H9 (cell line): Measurements from ENCODE around the gene EFCAB5. TPM values are rescaled to one million over a fixed set of nuclear protein-coding genes. Genes with fewer than 3 reads are reported as not detected.

Experiments
- DNase-seq: peaks from one replicate; pipeline ENCODE4 v3.0.0-alpha.2; 2017
- H2AFZ ChIP-seq: one replicate; pipeline ENCODE4 v1.6.1; 2013; ENCODE audit warnings: mild to moderate bottlenecking, low read length, control low read depth, moderate library complexity
- H2AK5ac ChIP-seq: 2 replicates; pipeline ENCODE4 v1.6.1; 2013; ENCODE audit warnings: low read length, control low read depth, mixed read lengths; ENCODE audit not compliant: insufficient read length
- H2BK120ac ChIP-seq: one replicate; pipeline ENCODE4 v1.6.1; 2013; ENCODE audit warnings: low read depth, mild to moderate bottlenecking, low read length, control low read depth, inconsistent platforms; ENCODE audit not compliant: poor library complexity, severe bottlenecking
- H2BK12ac ChIP-seq: 2 replicates; pipeline ENCODE4 v1.6.1; 2013; ENCODE audit warnings: low read length, control low read depth, mixed read lengths, low read depth; ENCODE audit not compliant: insufficient read length
- H2BK15ac ChIP-seq: 2 replicates; pipeline ENCODE4 v1.6.1; 2013; ENCODE audit warnings: low read depth, low read length, control low read depth
- H2BK20ac ChIP-seq: one replicate; pipeline ENCODE4 v1.6.1; 2013; ENCODE audit warnings: low read depth, mild to moderate bottlenecking, low read length, control low read depth, inconsistent platforms; ENCODE audit not compliant: poor library complexity, severe bottlenecking
- H2BK5ac ChIP-seq: 2 replicates; pipeline ENCODE4 v1.6.1; 2013; ENCODE audit warnings: low read length, control low read depth, mixed read lengths; ENCODE audit not compliant: insufficient read length
- H3K14ac ChIP-seq: 2 replicates; pipeline ENCODE4 v1.6.1; 2013; ENCODE audit warnings: low read length, control low read depth; ENCODE audit not compliant: insufficient read depth
- H3K18ac ChIP-seq: 2 replicates; pipeline ENCODE4 v1.6.1; 2013; ENCODE audit warnings: low read depth, mild to moderate bottlenecking, mixed read lengths, low read length, control low read depth; ENCODE audit not compliant: insufficient read length
- H3K23ac ChIP-seq: 2 replicates; pipeline ENCODE4 v1.6.1; 2013; ENCODE audit warnings: low read length, control low read depth, mixed read lengths, low read depth; ENCODE audit not compliant: insufficient read length
- H3K23me2 ChIP-seq: 2 replicates; pipeline ENCODE4 v1.6.1; 2013; ENCODE audit warnings: low read depth, mild to moderate bottlenecking, mixed read lengths, low read length, control low read depth; ENCODE audit not compliant: insufficient read length, poor library complexity, severe bottlenecking
- H3K27ac ChIP-seq: 2 replicates; pipeline ENCODE4 v1.5.1; 2013; ENCODE audit warnings: low read length, control low read depth, mixed read lengths, low read depth; ENCODE audit not compliant: insufficient read length
- H3K27me3 ChIP-seq: 2 replicates; pipeline ENCODE4 v1.6.1; 2013; ENCODE audit warnings: low read length, control low read depth, inconsistent platforms; ENCODE audit not compliant: insufficient read depth
- H3K4ac ChIP-seq: 2 replicates; pipeline ENCODE4 v1.6.1; 2013; ENCODE audit warnings: low read depth, mild to moderate bottlenecking, control low read depth, inconsistent platforms, low read length, moderate library complexity
- H3K4me1 ChIP-seq: 2 replicates; pipeline ENCODE4 v1.6.1; 2013; ENCODE audit warnings: low read length, control low read depth, inconsistent platforms; ENCODE audit not compliant: insufficient read depth
- H3K4me2 ChIP-seq: 2 replicates; pipeline ENCODE4 v1.6.1; 2013; ENCODE audit warnings: low read length, control low read depth, mixed read lengths; ENCODE audit not compliant: insufficient read length, insufficient read depth
- H3K56ac ChIP-seq: 2 replicates; pipeline ENCODE4 v1.6.1; 2013; ENCODE audit warnings: low read depth, mild to moderate bottlenecking, mixed read lengths, low read length, control low read depth; ENCODE audit not compliant: insufficient read length
- H3K79me1 ChIP-seq: 2 replicates; pipeline ENCODE4 v1.6.1; 2013; ENCODE audit warnings: low read depth, mild to moderate bottlenecking, moderate library complexity, low read length, control low read depth, inconsistent platforms; ENCODE audit not compliant: insufficient read depth, poor library complexity, severe bottlenecking
- H3K79me2 ChIP-seq: 2 replicates; pipeline ENCODE4 v1.6.1; 2013; ENCODE audit warnings: low read length, control low read depth, inconsistent platforms; ENCODE audit not compliant: insufficient read depth
- H3K9ac ChIP-seq: 2 replicates; pipeline ENCODE4 v1.6.1; 2013; ENCODE audit warnings: low read length, control low read depth, mixed read lengths; ENCODE audit not compliant: insufficient read length; ENCODE audit errors: extremely low read depth
- H3K9me3 ChIP-seq: one replicate; pipeline ENCODE4 v1.6.1; 2013; ENCODE audit warnings: low read depth, low read length, inconsistent platforms; ENCODE audit not compliant: control insufficient read depth
- H3T11ph ChIP-seq: one replicate; pipeline ENCODE4 v1.6.1; 2013; ENCODE audit warnings: mild to moderate bottlenecking, low read length, control low read depth, inconsistent platforms
- H4K20me1 ChIP-seq: one replicate; pipeline ENCODE4 v1.6.1; 2013; ENCODE audit not compliant: control insufficient read depth, insufficient read length, insufficient read depth
- H4K5ac ChIP-seq: 2 replicates; pipeline ENCODE4 v1.6.1; 2013; ENCODE audit warnings: low read depth, mild to moderate bottlenecking, mixed read lengths, low read length, control low read depth; ENCODE audit not compliant: insufficient read length
- H4K8ac ChIP-seq: replicated peaks from 2 replicates; pipeline ENCODE4 v1.6.1; 2013; ENCODE audit warnings: low read length, control low read depth, mixed read lengths, low read depth; ENCODE audit not compliant: insufficient read length
- H4K91ac ChIP-seq: 2 replicates; pipeline ENCODE4 v1.6.1; 2013; ENCODE audit warnings: low read depth, mild to moderate bottlenecking, moderate library complexity, mixed read lengths, low read length, control low read depth; ENCODE audit not compliant: insufficient read length
- H3K27ac Mint-ChIP-seq, 3 experiments: 2 replicates in 2 of 3; 3 replicates in 1 of 3; pipeline ENCODE4 v1.8.0; 2020 to 2021; ENCODE audit warnings: mixed read lengths in 3 of 3, mild to moderate bottlenecking in 1 of 3, moderate library complexity in 1 of 3
- H3K27me3 Mint-ChIP-seq: 2 replicates; pipeline ENCODE4 v1.8.0; 2021; ENCODE audit warnings: low read depth, mild to moderate bottlenecking, moderate library complexity, mixed read lengths
- H3K36me3 Mint-ChIP-seq, 3 experiments: 2 replicates in 2 of 3; 3 replicates in 1 of 3; pipeline ENCODE4 v1.8.0; 2020 to 2021; ENCODE audit warnings: low read depth in 3 of 3, mixed read lengths in 3 of 3; ENCODE audit not compliant: insufficient read depth in 1 of 3
- H3K4me1 Mint-ChIP-seq, 2 experiments: 2 replicates each; pipeline ENCODE4 v1.8.0; 2020; ENCODE audit warnings: mixed read lengths in 2 of 2
- H3K4me3 Mint-ChIP-seq, 2 experiments: 2 replicates in 1 of 2; 3 replicates in 1 of 2; pipeline ENCODE4 v1.8.0; 2020 to 2021; ENCODE audit warnings: mild to moderate bottlenecking in 2 of 2, mixed read lengths in 2 of 2, moderate library complexity in 1 of 2
- H3K9me3 Mint-ChIP-seq, 2 experiments: 2 replicates in 1 of 2; 3 replicates in 1 of 2; pipeline ENCODE4 v1.8.0; 2020; ENCODE audit warnings: mild to moderate bottlenecking in 2 of 2, mixed read lengths in 2 of 2, moderate library complexity in 1 of 2
- total RNA-seq: library from RNA; stranded (reverse); gene quantifications from 2 replicates; pipeline ENCODE4 v1.2.1, GENCODE V29; 2021
- TF ChIP-seq, protein P1 (sequence below): fragments of 200-600 bp; sonication (generic); conservative IDR thresholded peaks from 3 replicates; pipeline ENCODE4 v1.8.0; 2021; ENCODE audit warnings: antibody characterized with exemption, mild to moderate bottlenecking

EFCAB5 gene
- total RNA-seq, 1 experiment from 2014 or later: not detected

DNA sequence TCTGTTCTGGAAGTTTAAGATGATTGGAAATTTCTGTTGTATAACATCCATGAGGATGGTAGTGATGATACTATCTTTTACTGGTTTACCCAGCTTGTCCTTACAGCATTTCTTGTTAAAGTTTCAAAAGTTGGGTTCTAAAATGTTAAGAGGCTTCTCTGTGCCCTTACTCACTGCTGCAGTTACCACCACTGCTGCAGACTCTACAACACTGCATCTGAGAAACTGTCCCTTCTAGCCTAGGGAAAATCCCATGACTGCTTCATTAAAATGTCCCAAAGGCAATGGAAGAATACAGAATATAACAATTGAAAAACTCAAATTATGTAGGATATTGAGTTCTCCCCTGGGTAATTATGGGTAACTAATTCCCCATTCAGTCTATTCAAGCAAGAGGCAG lies 171.4 kb downstream of the EFCAB5 start:
- no peak overlapping the region for H3K18ac ChIP-seq
- H2BK120ac ChIP-seq: no peak overlapping the region
- H3K9me3 ChIP-seq: no peaks in the 10 kb centered on the region
- Mint-ChIP-seq H3K36me3 (peaks cover 0 to 3% (median under 1%) of the 10 kb centered on the region in 3 experiments; a peak in 4 of 7 replicates), H3K27me3 (no peaks in the 10 kb centered on the region), H3K4me1 (peaks cover 2 to 3% of the 10 kb centered on the region in 2 experiments; a peak in 3 of 4 replicates), H3K27ac (no peak overlapping the region), H3K4me3 (no peak overlapping the region), H3K9me3 (no peaks in the 10 kb centered on the region)
- H3K27ac ChIP-seq: no peak overlapping the region
- H3K79me2 ChIP-seq: peaks cover 4% of the 10 kb centered on the region; the same call in 1 of the 2 replicates
- no peak overlapping the region for H3T11ph ChIP-seq
- H4K5ac ChIP-seq: no peak overlapping the region
- no peaks in the 10 kb centered on the region for H3K4me1 ChIP-seq
- H3K79me1 ChIP-seq: no peaks in the 10 kb centered on the region
- no peak for DNase-seq
- H2AK5ac ChIP-seq: no peak overlapping the region
- no peak overlapping the region for H3K23ac ChIP-seq
- no peak overlapping the region for H3K56ac ChIP-seq
- no peak overlapping the region for H2AFZ ChIP-seq
- H4K20me1 ChIP-seq: no peaks in the 10 kb centered on the region
- H4K8ac ChIP-seq: no peak overlapping the region
- no peaks in the 10 kb centered on the region for H3K23me2 ChIP-seq
- no peaks in the 10 kb centered on the region for H3K27me3 ChIP-seq
- H2BK5ac ChIP-seq: no peak overlapping the region
- no peak overlapping the region for H3K14ac ChIP-seq
- no peak overlapping the region for H3K4me2 ChIP-seq
- TF ChIP-seq, protein P1, sequence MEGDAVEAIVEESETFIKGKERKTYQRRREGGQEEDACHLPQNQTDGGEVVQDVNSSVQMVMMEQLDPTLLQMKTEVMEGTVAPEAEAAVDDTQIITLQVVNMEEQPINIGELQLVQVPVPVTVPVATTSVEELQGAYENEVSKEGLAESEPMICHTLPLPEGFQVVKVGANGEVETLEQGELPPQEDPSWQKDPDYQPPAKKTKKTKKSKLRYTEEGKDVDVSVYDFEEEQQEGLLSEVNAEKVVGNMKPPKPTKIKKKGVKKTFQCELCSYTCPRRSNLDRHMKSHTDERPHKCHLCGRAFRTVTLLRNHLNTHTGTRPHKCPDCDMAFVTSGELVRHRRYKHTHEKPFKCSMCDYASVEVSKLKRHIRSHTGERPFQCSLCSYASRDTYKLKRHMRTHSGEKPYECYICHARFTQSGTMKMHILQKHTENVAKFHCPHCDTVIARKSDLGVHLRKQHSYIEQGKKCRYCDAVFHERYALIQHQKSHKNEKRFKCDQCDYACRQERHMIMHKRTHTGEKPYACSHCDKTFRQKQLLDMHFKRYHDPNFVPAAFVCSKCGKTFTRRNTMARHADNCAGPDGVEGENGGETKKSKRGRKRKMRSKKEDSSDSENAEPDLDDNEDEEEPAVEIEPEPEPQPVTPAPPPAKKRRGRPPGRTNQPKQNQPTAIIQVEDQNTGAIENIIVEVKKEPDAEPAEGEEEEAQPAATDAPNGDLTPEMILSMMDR: no peak
- H3K4ac ChIP-seq: no peak overlapping the region
- H2BK20ac ChIP-seq: no peak overlapping the region
- H4K91ac ChIP-seq: no peak overlapping the region
- H2BK15ac ChIP-seq: no peak overlapping the region
- H3K9ac ChIP-seq: no peak overlapping the region
- no peak overlapping the region for H2BK12ac ChIP-seq
